GM12865 (cell line): ENCODE results near the gene CPVL.

Experiments
- DNase-seq: peaks from one replicate; pipeline ENCODE4 v3.0.0; 2010; ENCODE audit warnings: low read depth
- H3K4me3 ChIP-seq: 2 replicates; pipeline ENCODE4 v1.5.1; 2011; ENCODE audit warnings: mild to moderate bottlenecking, low read depth, low read length, control low read depth
- TF ChIP-seq, protein P1 (sequence below): IDR thresholded peaks from 2 replicates; pipeline ENCODE4 v1.5.1; 2011; ENCODE audit warnings: low read length, control low read depth, low read depth, inconsistent platforms; ENCODE audit not compliant: insufficient read depth; ENCODE audit errors: missing control alignments

Gene CPVL

DNA sequence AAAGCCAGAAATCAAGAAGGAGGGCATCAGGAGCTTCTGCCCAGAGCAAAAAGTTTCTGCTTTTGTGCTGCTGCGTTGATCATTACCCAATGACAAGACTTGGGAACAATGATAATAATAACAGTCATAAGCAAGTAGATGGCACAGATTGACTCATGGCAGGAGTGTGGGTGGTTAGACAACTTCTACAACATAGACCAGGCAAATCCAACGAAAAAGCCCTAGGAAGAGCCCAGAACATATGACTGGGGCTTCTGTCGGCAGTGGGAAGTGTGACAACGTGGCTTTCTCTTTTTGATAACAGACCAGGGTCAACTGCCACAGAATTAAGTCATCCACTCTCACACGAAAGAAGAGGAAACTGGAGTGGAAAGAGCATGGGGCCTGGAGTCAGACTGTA, 102.8 kb downstream of the CPVL start:
- TF ChIP-seq, protein P1, sequence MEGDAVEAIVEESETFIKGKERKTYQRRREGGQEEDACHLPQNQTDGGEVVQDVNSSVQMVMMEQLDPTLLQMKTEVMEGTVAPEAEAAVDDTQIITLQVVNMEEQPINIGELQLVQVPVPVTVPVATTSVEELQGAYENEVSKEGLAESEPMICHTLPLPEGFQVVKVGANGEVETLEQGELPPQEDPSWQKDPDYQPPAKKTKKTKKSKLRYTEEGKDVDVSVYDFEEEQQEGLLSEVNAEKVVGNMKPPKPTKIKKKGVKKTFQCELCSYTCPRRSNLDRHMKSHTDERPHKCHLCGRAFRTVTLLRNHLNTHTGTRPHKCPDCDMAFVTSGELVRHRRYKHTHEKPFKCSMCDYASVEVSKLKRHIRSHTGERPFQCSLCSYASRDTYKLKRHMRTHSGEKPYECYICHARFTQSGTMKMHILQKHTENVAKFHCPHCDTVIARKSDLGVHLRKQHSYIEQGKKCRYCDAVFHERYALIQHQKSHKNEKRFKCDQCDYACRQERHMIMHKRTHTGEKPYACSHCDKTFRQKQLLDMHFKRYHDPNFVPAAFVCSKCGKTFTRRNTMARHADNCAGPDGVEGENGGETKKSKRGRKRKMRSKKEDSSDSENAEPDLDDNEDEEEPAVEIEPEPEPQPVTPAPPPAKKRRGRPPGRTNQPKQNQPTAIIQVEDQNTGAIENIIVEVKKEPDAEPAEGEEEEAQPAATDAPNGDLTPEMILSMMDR = no peak
- DNase-seq = no peak
- no peak overlapping the region for H3K4me3 ChIP-seq

DNA sequence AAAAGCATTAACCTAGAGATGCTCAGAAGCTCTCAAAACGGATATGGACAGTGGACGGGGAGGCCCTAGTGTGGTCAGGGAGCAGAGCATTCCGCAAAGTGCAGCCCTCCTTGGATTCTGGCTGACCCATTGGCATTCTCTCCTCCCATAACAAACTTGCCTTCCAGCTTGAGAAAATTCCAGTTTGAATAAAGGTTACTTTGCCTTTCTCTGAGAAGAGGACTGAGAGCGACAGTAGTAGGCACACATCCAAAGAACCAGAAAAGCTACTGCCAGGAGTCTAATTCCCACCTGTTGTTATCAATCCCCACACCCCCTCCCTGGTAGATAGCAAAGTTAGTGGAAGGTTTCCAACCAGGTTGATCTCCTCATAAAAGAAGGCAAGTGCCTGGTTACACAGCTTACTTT, 103.5 kb downstream of the CPVL start:
- TF ChIP-seq, protein P1 = no peak
- H3K4me3 ChIP-seq = no peak overlapping the region
- no peak for DNase-seq

DNA sequence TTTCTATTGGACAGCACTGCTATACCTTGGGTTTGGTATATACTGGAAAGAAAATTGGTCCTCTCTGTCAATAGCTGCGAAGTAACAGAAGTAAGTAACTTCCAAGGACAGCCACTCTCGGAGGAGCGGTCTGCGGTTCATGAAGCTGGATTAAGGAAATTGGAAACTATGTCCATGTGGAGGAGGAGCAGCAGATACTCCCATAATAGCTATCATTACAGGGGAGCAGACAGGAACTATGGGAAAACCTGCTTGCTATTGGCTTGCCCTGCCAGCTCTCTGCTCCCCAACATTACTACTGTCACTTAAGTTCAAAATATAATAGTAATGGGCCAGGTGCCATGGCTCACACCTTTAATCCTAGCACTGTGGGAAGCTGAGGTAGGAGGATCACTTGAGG, 104.3 kb downstream of the CPVL start:
- TF ChIP-seq, protein P1 = no peak
- DNase-seq = no peak
- H3K4me3 ChIP-seq = no peak overlapping the region

DNA sequence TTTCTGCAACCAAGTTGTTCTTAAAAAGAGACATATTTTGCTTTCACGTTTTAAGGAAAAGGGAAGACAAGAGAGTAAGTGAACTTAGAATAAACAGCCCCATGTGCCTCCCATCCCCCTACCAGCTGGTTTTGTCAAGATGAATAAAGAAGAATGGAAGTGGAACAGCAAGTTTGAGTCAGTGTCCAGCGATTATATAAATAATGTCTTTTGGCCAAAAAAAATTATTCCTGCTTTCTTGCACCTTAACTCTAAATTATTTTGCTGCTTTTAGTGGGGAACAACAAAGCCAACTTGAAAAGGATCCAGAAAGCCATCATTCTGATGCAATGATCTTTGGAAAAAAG, 105.8 kb downstream of the CPVL start:
- no peak for DNase-seq
- H3K4me3 ChIP-seq = no peak overlapping the region
- TF ChIP-seq, protein P1 = no peak

DNA sequence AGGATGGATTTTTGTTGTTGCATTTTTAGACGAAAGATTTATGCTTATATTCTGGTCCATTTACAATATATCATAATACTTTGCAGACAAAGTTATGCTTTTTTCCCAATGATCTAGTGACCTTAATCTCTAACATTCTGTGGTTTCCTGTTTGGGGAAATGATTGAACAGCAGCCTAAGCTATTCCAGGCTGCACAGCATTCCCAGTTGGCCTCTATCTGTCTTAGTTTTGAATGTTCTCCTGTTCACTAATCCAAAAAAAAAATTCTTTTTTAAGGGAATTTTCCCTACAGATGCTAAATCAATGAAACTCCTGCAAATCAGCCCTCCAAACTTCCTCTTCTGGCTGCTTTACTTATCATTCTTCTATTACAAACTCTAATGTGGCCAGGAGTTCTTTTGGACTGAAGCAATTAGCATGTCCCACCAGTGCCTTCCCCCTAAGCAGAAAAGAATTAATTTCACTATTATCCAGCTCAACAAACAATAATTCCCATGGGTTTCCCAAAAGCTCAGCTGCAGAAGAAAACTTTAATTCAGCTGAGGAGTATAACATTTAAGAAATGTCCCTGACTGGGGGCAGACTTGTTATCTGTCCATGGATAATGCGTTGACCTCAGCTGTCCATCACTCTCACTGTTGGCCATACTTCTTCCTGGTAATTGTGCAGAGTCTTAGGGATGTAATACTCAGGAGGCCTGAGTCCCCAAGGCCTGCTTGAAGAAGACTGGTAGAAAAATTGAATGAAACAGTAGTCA, 106.3 kb downstream of the CPVL start:
- no peak overlapping the region for H3K4me3 ChIP-seq
- TF ChIP-seq, protein P1 = no peak
- DNase-seq = no peak

DNA sequence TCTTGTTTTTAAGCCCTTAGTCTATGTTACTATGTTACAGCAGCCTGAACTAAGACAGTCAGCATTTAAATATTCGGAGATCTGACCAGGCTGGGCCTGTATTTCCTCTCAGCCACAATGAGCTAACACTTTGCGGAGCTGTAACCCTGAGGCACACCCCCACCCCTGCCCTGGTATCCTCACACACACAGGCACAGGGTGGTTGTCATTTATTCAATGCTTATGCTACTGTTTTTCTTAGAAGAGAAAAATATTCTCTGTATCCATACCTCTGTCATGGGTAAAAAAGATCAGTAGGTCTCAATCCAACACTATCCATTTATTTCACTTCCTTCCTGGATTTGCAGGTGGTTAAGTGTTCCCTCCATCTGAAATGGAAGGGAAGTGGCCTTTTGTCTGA, 107.9 kb downstream of the CPVL start:
- DNase-seq = no peak
- TF ChIP-seq, protein P1 = no peak
- no peak overlapping the region for H3K4me3 ChIP-seq
